ENCODE data around the gene SYT7.
A peak's percentile ranks its signal among the peaks of the same experiment; 100 is the strongest.
"Not testable (repeated sequence)": the region's sequence is repeated elsewhere in the genome, so short reads cannot be mapped to it uniquely, and the experiment has no call there.

The SYT7 gene

GRCh38 chr11:61581030-61581928, at the start of gene SYT7:
TSS of gene SYT7 (minus strand) at chr11:61581076. CDS start at chr11:61580820, 256 bp downstream.
- peak within 1 kb of the TSS; percentile 28 for H3K27ac Mint-ChIP-seq
- no peaks in the 10 kb centered on the region for H3K36me3 Mint-ChIP-seq (ENCODE audit: low read depth)
- H3K27me3 Mint-ChIP-seq = peaks cover 43% of the 10 kb centered on the region
- peaks cover 11% of the 10 kb centered on the region for H3K4me1 Mint-ChIP-seq (ENCODE audit: low read depth)
- H3K4me3 Mint-ChIP-seq = peak within 1 kb of the TSS; percentile 53
- no peaks in the 10 kb centered on the region for H3K9me3 Mint-ChIP-seq

GRCh38 chr11:61630089-61630488, 49.2 kb upstream of the SYT7 start:
- Mint-ChIP-seq H3K27me3 (peaks cover 5% of the 10 kb centered on the region), H3K27ac (no peak overlapping the region)

GRCh38 chr11:61629082-61629833, 48.4 kb upstream of the SYT7 start:
- Mint-ChIP-seq H3K36me3 (ENCODE audit: low read depth) (no peaks in the 10 kb centered on the region), H3K4me3 (no peak overlapping the region), H3K27me3 (peaks cover 5% of the 10 kb centered on the region), H3K4me1 (ENCODE audit: low read depth) (peaks cover 9% of the 10 kb centered on the region), H3K9me3 (no peaks in the 10 kb centered on the region), H3K27ac (no peak overlapping the region)

More at GRCh38 chr11:61630089-61630488, 49.2 kb upstream of the SYT7 start:
- H3K9me3 Mint-ChIP-seq = no peaks in the 10 kb centered on the region
- H3K4me3 Mint-ChIP-seq = no peak overlapping the region
- H3K36me3 Mint-ChIP-seq (ENCODE audit: low read depth) = no peaks in the 10 kb centered on the region
- H3K4me1 Mint-ChIP-seq (ENCODE audit: low read depth) = peaks cover 9% of the 10 kb centered on the region

GRCh38 chr11:61628662-61628970, 47.7 kb upstream of the SYT7 start:
- Mint-ChIP-seq H3K27ac (no peak overlapping the region), H3K4me1 (ENCODE audit: low read depth) (peaks cover 9% of the 10 kb centered on the region), H3K9me3 (no peaks in the 10 kb centered on the region), H3K27me3 (peaks cover 5% of the 10 kb centered on the region), H3K4me3 (no peak overlapping the region), H3K36me3 (ENCODE audit: low read depth) (no peaks in the 10 kb centered on the region)

- H3K36me3 Mint-ChIP-seq (ENCODE audit: low read depth) = no peaks in the 10 kb centered on the region
- no peak overlapping the region for H3K4me3 Mint-ChIP-seq
- H3K4me1 Mint-ChIP-seq (ENCODE audit: low read depth) = peaks cover 9% of the 10 kb centered on the region
- peaks cover 5% of the 10 kb centered on the region for H3K27me3 Mint-ChIP-seq
- H3K9me3 Mint-ChIP-seq = no peaks in the 10 kb centered on the region
- no peak overlapping the region for H3K27ac Mint-ChIP-seq
Observed at GRCh38 chr11:61627850-61628661, 47.2 kb upstream of the SYT7 start.

- Mint-ChIP-seq H3K36me3 (ENCODE audit: low read depth) (no peaks in the 10 kb centered on the region), H3K9me3 (no peaks in the 10 kb centered on the region), H3K4me1 (ENCODE audit: low read depth) (peaks cover 9% of the 10 kb centered on the region), H3K27me3 (peaks cover 9% of the 10 kb centered on the region), H3K4me3 (no peak overlapping the region), H3K27ac (no peak overlapping the region)
Observed at GRCh38 chr11:61626580-61627380, 45.9 kb upstream of the SYT7 start.

GRCh38 chr11:61625525-61625924, 44.6 kb upstream of the SYT7 start:
- Mint-ChIP-seq H3K27ac (no peak overlapping the region), H3K4me1 (ENCODE audit: low read depth) (peaks cover 9% of the 10 kb centered on the region), H3K36me3 (ENCODE audit: low read depth) (no peaks in the 10 kb centered on the region), H3K27me3 (peaks cover 10% of the 10 kb centered on the region), H3K4me3 (no peak overlapping the region), H3K9me3 (no peaks in the 10 kb centered on the region)

GRCh38 chr11:61621917-61622585, 41.2 kb upstream of the SYT7 start:
- Mint-ChIP-seq H3K4me3 (no peak overlapping the region), H3K36me3 (ENCODE audit: low read depth) (no peaks in the 10 kb centered on the region), H3K9me3 (no peaks in the 10 kb centered on the region), H3K27ac (no peak overlapping the region), H3K27me3 (peaks cover 16% of the 10 kb centered on the region), H3K4me1 (ENCODE audit: low read depth) (no peaks in the 10 kb centered on the region)

GRCh38 chr11:61619471-61620226, 38.8 kb upstream of the SYT7 start:
- Mint-ChIP-seq H3K9me3 (no peaks in the 10 kb centered on the region), H3K36me3 (ENCODE audit: low read depth) (no peaks in the 10 kb centered on the region), H3K27ac (no peak overlapping the region), H3K4me1 (ENCODE audit: low read depth) (peaks cover 4% of the 10 kb centered on the region), H3K4me3 (no peak overlapping the region), H3K27me3 (peaks cover 16% of the 10 kb centered on the region)

- Mint-ChIP-seq H3K4me1 (ENCODE audit: low read depth) (peaks cover 4% of the 10 kb centered on the region), H3K36me3 (ENCODE audit: low read depth) (no peaks in the 10 kb centered on the region), H3K9me3 (no peaks in the 10 kb centered on the region)
Observed at GRCh38 chr11:61618978-61619377, 38.1 kb upstream of the SYT7 start.

GRCh38 chr11:61617515-61617914, 36.6 kb upstream of the SYT7 start:
- Mint-ChIP-seq H3K36me3 (ENCODE audit: low read depth) (no peaks in the 10 kb centered on the region), H3K27ac (no peak overlapping the region), H3K27me3 (peaks cover 19% of the 10 kb centered on the region), H3K4me3 (no peak overlapping the region), H3K4me1 (ENCODE audit: low read depth) (peaks cover 4% of the 10 kb centered on the region), H3K9me3 (no peaks in the 10 kb centered on the region)

More at GRCh38 chr11:61618978-61619377, 38.1 kb upstream of the SYT7 start:
- Mint-ChIP-seq H3K27ac (no peak overlapping the region), H3K27me3 (peaks cover 16% of the 10 kb centered on the region), H3K4me3 (no peak overlapping the region)

GRCh38 chr11:61616434-61616833, 35.6 kb upstream of the SYT7 start:
- no peak overlapping the region for H3K4me3 Mint-ChIP-seq
- no peaks in the 10 kb centered on the region for H3K36me3 Mint-ChIP-seq (ENCODE audit: low read depth)
- H3K27me3 Mint-ChIP-seq = peaks cover 17% of the 10 kb centered on the region
- H3K27ac Mint-ChIP-seq = no peak overlapping the region
- peaks cover 4% of the 10 kb centered on the region for H3K4me1 Mint-ChIP-seq (ENCODE audit: low read depth)
- no peaks in the 10 kb centered on the region for H3K9me3 Mint-ChIP-seq

- H3K27ac Mint-ChIP-seq; H3K36me3 Mint-ChIP-seq (ENCODE audit: low read depth); H3K4me1 Mint-ChIP-seq (ENCODE audit: low read depth); H3K9me3 Mint-ChIP-seq; H3K4me3 Mint-ChIP-seq: not testable (repeated sequence)
- H3K27me3 Mint-ChIP-seq = peaks cover 17% of the 10 kb centered on the region
Observed at GRCh38 chr11:61614782-61615181, 33.9 kb upstream of the SYT7 start.

All from stimulated activated naive CD8-positive, alpha-beta T cell treated with anti-CD3 and anti-CD28 coated beads, Interleukin-15, Interleukin-2, amounts not matched to agents 100 ng/mL and 50 ng/mL, for 24 hours (primary cell).